Trophoblast cell (in vitro differentiated cells and primary cell): ENCODE results near the gene ZNF687.

Source experiments
- DNase-seq, 2 donors: peaks; one replicate each; pipeline ENCODE4 v3.0.0-alpha.2; 2016
- H2AFZ ChIP-seq: 2 replicates; pipeline ENCODE4 v1.6.1; 2013; ENCODE audit warnings: low read length, moderate library complexity, mild to moderate bottlenecking; ENCODE audit not compliant: insufficient read depth, poor library complexity
- H2AK5ac ChIP-seq: 2 replicates; pipeline ENCODE4 v1.6.1; 2013; ENCODE audit warnings: mild to moderate bottlenecking, low read length
- H2BK120ac ChIP-seq: 2 replicates; pipeline ENCODE4 v1.6.1; 2013; ENCODE audit warnings: low read length, mild to moderate bottlenecking, moderate library complexity; ENCODE audit not compliant: insufficient read depth, poor library complexity
- H2BK12ac ChIP-seq: 2 replicates; pipeline ENCODE4 v1.6.1; 2013; ENCODE audit warnings: mild to moderate bottlenecking, low read length, moderate library complexity
- H2BK5ac ChIP-seq: 2 replicates; pipeline ENCODE4 v1.6.1; 2013; ENCODE audit warnings: low read length, low read depth, moderate library complexity, mild to moderate bottlenecking; ENCODE audit not compliant: poor library complexity
- H3K14ac ChIP-seq: 2 replicates; pipeline ENCODE4 v1.6.1; 2013; ENCODE audit warnings: mild to moderate bottlenecking, low read length
- H3K18ac ChIP-seq: 2 replicates; pipeline ENCODE4 v1.6.1; 2013; ENCODE audit warnings: mild to moderate bottlenecking, low read length
- H3K23ac ChIP-seq: 2 replicates; pipeline ENCODE4 v1.6.1; 2013; ENCODE audit warnings: low read length
- H3K27ac ChIP-seq: 2 replicates; pipeline ENCODE4 v1.5.1; 2013; ENCODE audit warnings: low read depth, mild to moderate bottlenecking, inconsistent platforms, low read length, moderate library complexity
- H3K27me3 ChIP-seq: 2 replicates; pipeline ENCODE4 v1.6.1; 2013; ENCODE audit warnings: inconsistent platforms, mild to moderate bottlenecking, low read length, moderate library complexity; ENCODE audit not compliant: insufficient read depth
- H3K36me3 ChIP-seq, 2 experiments: 1 replicate in 1 of 2; 2 replicates in 1 of 2; pipeline ENCODE4 v1.6.1; 2013; ENCODE audit warnings: low read length in 2 of 2, mild to moderate bottlenecking in 2 of 2, moderate library complexity in 1 of 2; ENCODE audit not compliant: insufficient read depth in 2 of 2, control insufficient read depth in 1 of 2
- H3K4ac ChIP-seq: 2 replicates; pipeline ENCODE4 v1.6.1; 2013; ENCODE audit warnings: low read depth, mild to moderate bottlenecking, low read length, moderate library complexity
- H3K4me1 ChIP-seq, 2 experiments: 1 replicate in 1 of 2; 2 replicates in 1 of 2; pipeline ENCODE4 v1.6.1; 2013; ENCODE audit warnings: low read length in 2 of 2, mild to moderate bottlenecking in 2 of 2, moderate library complexity in 1 of 2; ENCODE audit not compliant: insufficient read depth in 2 of 2, control insufficient read depth in 1 of 2
- H3K4me2 ChIP-seq: 2 replicates; pipeline ENCODE4 v1.6.1; 2013; ENCODE audit warnings: inconsistent platforms, mild to moderate bottlenecking, low read length, moderate library complexity
- H3K4me3 ChIP-seq: 2 replicates; pipeline ENCODE4 v1.5.1; 2013; ENCODE audit warnings: mild to moderate bottlenecking, low read depth, low read length, inconsistent platforms
- H3K79me1 ChIP-seq: one replicate; pipeline ENCODE4 v1.6.1; 2013; ENCODE audit warnings: low read length
- H3K79me2 ChIP-seq: 2 replicates; pipeline ENCODE4 v1.6.1; 2013; ENCODE audit warnings: low read length, mild to moderate bottlenecking; ENCODE audit not compliant: control insufficient read depth, insufficient read depth, poor library complexity
- H3K9ac ChIP-seq: 2 replicates; pipeline ENCODE4 v1.6.1; 2013; ENCODE audit warnings: mild to moderate bottlenecking, low read length
- H3K9me3 ChIP-seq: 2 replicates; pipeline ENCODE4 v1.6.1; 2013; ENCODE audit warnings: low read depth, mild to moderate bottlenecking, control low read depth, inconsistent platforms, low read length; ENCODE audit not compliant: insufficient read depth
- H4K12ac ChIP-seq: 2 replicates; pipeline ENCODE4 v1.6.1; 2013; ENCODE audit warnings: low read depth, mild to moderate bottlenecking, low read length, moderate library complexity
- H4K8ac ChIP-seq: 2 replicates; pipeline ENCODE4 v1.6.1; 2013; ENCODE audit warnings: low read depth, mild to moderate bottlenecking, low read length, moderate library complexity
- H4K91ac ChIP-seq: one replicate; pipeline ENCODE4 v1.6.1; 2013; ENCODE audit warnings: low read depth, mild to moderate bottlenecking, low read length, moderate library complexity
- WGBS: extraction: QIAGEN DNeasy Blood & Tissue Kit; methylation state at CpG from one replicate; pipeline ENCODE4 v1.1.7; 2013; ENCODE audit warnings: missing lambda C conversion rate; ENCODE audit not compliant: insufficient read length, insufficient coverage; ENCODE audit errors: extremely low coverage; 5-methylcytosine and 5-hydroxymethylcytosine counted together

ZNF687 gene

GRCh38 chr1:151290709-151291303 is 8.7 kb downstream of the ZNF687 start:
- Histone ChIP-seq H3K23ac (no peak overlapping the region), H3K4me2 (no peak overlapping the region), H3K4ac (no peak overlapping the region), H2AK5ac (no peak overlapping the region), H4K91ac (no peak overlapping the region), H2AFZ (no peak overlapping the region), H3K18ac (no peak overlapping the region), H3K27ac (no peak overlapping the region), H4K12ac (no peak overlapping the region), H4K8ac (no peak overlapping the region), H3K79me1 (no peaks in the 10 kb centered on the region), H3K4me3 (no peak overlapping the region), H2BK12ac (no peak overlapping the region), H3K9ac (no peak overlapping the region), H2BK5ac (no peak overlapping the region), H3K14ac (no peak overlapping the region), H3K36me3 (peaks cover 81 to 90% of the 10 kb centered on the region in 2 experiments), H3K79me2 (no peaks in the 10 kb centered on the region), H3K27me3 (no peaks in the 10 kb centered on the region), H2BK120ac (no peak overlapping the region), H3K9me3 (no peaks in the 10 kb centered on the region), H3K4me1 (no peaks in the 10 kb centered on the region)
- DNase-seq, result no peak
- no CpG with 5 or more reads among the region's 19 CpGs for WGBS

GRCh38 chr1:151292207-151293030 is 10.3 kb downstream of the ZNF687 start:
- Histone ChIP-seq H3K4me1 (no peaks in the 10 kb centered on the region), H4K8ac (no peak overlapping the region), H3K4ac (no peak overlapping the region), H2BK12ac (no peak overlapping the region), H4K12ac (no peak overlapping the region), H4K91ac (no peak overlapping the region), H3K14ac (no peak overlapping the region), H3K9me3 (no peaks in the 10 kb centered on the region), H3K18ac (no peak overlapping the region), H3K27ac (no peak overlapping the region), H2BK5ac (no peak overlapping the region), H3K36me3 (peaks cover 79 to 82% of the 10 kb centered on the region in 2 experiments), H3K27me3 (no peaks in the 10 kb centered on the region), H3K4me3 (no peak overlapping the region), H2AFZ (no peak overlapping the region), H2BK120ac (no peak overlapping the region), H3K79me2 (no peaks in the 10 kb centered on the region), H2AK5ac (no peak overlapping the region), H3K79me1 (no peaks in the 10 kb centered on the region), H3K4me2 (no peak overlapping the region), H3K23ac (no peak overlapping the region), H3K9ac (no peak overlapping the region)
- no CpG with 5 or more reads among the region's 13 CpGs for WGBS
- no peak for DNase-seq

DNA sequence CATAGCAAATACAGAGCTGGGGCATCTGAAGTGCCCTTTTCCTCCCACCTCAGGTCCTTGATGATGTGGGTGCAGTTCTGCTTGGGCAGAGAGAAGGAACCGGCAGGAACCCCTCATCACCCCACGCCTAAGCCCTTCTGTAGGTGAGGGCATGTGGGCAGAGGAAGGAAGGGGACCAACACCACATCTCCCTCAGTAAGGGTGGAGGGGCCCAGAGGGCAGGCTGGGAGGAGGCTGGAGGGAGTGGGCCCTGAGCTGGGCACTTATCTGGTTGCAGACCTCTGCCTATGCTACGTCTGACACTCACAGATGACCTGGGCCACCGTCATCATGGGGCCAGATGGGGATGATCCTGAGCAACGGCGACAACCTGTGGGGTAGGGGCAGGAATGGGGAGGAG is 11.0 kb downstream of the ZNF687 start:
- no peak overlapping the region for H3K27ac ChIP-seq
- H2BK5ac ChIP-seq, result no peak overlapping the region
- H3K27me3 ChIP-seq, result no peaks in the 10 kb centered on the region
- H4K91ac ChIP-seq, result no peak overlapping the region
- no peak overlapping the region for H3K4me3 ChIP-seq
- no peak overlapping the region for H3K23ac ChIP-seq
- no peak overlapping the region for H3K4me2 ChIP-seq
- no peak overlapping the region for H2AK5ac ChIP-seq
- DNase-seq, result no peak
- no peaks in the 10 kb centered on the region for H3K79me1 ChIP-seq
- no peaks in the 10 kb centered on the region for H3K79me2 ChIP-seq
- H3K9me3 ChIP-seq, result no peaks in the 10 kb centered on the region
- WGBS, result no CpG with 5 or more reads among the region's 6 CpGs
- H2BK12ac ChIP-seq, result no peak overlapping the region
- H2BK120ac ChIP-seq, result no peak overlapping the region
- no peak overlapping the region for H3K4ac ChIP-seq
- peaks cover 76 to 80% of the 10 kb centered on the region in 2 experiments for H3K36me3 ChIP-seq
- no peaks in the 10 kb centered on the region for H3K4me1 ChIP-seq
- H3K18ac ChIP-seq, result no peak overlapping the region
- H3K9ac ChIP-seq, result no peak overlapping the region
- H4K12ac ChIP-seq, result no peak overlapping the region
- no peak overlapping the region for H2AFZ ChIP-seq
- H3K14ac ChIP-seq, result no peak overlapping the region
- H4K8ac ChIP-seq, result no peak overlapping the region

DNA sequence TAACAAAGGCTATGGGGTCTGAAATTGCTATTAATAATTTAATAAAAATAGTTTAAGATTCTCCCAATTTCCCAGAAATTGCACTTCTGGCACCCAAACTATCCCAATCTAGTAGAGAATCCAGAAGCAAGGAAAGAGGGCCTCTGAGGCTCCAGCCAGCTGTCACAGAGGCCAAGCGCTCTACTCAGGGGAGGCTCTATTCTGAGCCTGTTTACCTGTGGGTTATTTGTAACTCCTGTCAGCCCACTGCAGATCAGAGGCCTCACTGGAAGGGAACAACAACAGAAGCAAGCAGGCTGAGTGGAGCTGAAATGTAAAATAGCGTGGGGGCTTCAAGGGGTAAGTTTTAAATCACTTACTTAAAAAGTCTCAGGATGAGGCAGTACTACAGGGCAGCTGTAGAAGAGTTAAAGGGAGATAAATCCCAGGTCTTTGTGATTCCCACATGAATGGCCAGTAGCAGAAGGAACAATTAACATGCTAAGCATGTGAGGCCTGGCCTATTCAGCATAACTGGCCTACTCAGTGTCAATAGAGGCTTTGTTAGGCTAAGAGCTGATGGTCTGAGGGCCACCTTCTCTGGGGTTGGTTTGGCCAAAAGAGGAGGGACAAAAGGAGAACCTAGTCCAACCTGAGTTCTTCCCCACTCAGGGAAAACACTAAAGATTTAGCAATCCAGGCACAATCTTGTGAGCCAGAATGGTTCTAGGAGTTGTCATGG is 12.8 kb downstream of the ZNF687 start:
- H4K91ac ChIP-seq, result no peak overlapping the region
- H4K12ac ChIP-seq, result no peak overlapping the region
- H3K79me1 ChIP-seq, result no peaks in the 10 kb centered on the region
- H3K18ac ChIP-seq, result no peak overlapping the region
- H3K27me3 ChIP-seq, result no peaks in the 10 kb centered on the region
- no peak overlapping the region for H3K9ac ChIP-seq
- no peak overlapping the region for H2AFZ ChIP-seq
- no peak overlapping the region for H3K23ac ChIP-seq
- no peak overlapping the region for H2BK120ac ChIP-seq
- no peaks in the 10 kb centered on the region for H3K79me2 ChIP-seq
- no peak overlapping the region for H4K8ac ChIP-seq
- H3K36me3 ChIP-seq, result peaks cover 63 to 77% of the 10 kb centered on the region in 2 experiments
- H3K4me3 ChIP-seq, result no peak overlapping the region
- no peak overlapping the region for H3K14ac ChIP-seq
- H2BK5ac ChIP-seq, result no peak overlapping the region
- H3K4me1 ChIP-seq, result no peaks in the 10 kb centered on the region
- H2AK5ac ChIP-seq, result no peak overlapping the region
- no peak overlapping the region for H2BK12ac ChIP-seq
- no peak for DNase-seq
- no peak overlapping the region for H3K4ac ChIP-seq
- no CpG with 5 or more reads among the region's 2 CpGs for WGBS
- no peak overlapping the region for H3K27ac ChIP-seq
- no peaks in the 10 kb centered on the region for H3K9me3 ChIP-seq
- no peak overlapping the region for H3K4me2 ChIP-seq
